ENCODE measurements around the gene PRAMEF10. TPM values are rescaled to one million over a fixed set of nuclear protein-coding genes. Genes with fewer than 3 reads are reported as not detected.
"Not testable (repeated sequence)": the region's sequence is repeated elsewhere in the genome, so short reads cannot be mapped to it uniquely, and the experiment has no call there.

Gene PRAMEF10, protein sequence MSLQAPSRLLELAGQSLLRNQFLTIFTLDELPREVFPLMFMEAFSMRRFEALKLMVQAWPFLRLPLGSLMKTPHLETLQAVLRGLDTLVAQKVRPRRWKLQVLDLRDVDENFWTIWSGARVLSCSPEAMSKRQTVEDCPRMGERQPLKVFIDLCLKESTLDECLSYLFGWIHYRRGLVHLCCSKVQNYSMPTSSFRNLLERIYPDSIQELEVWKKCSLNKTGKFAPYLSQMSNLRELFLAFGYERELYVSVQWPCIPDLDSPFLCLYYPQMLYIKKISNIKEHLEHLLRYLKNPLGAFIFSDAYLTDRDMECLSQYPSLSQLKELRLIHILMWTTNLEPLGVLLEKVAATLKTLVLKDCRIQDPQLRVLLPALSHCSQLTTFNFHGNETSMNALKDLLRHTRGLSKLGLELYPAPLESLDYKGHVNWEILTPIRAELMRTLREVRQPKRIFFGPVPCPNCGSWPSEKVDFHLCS
- not detected in 2 replicates for total RNA-seq (2011; cell fraction: chromatin; rRNA removed; ENCODE audit: low replicate concordance)
- total RNA-seq (2011; cell fraction: nucleolus; rRNA removed): not detected in 2 replicates
- total RNA-seq (2011; cell fraction: nucleoplasm; rRNA removed): not detected in 2 replicates
- total RNA-seq (2014; rRNA removed) (not detected in 2 replicates), total RNA-seq (2014; rRNA removed; fragmentation: Illumina TruSeq; extraction: Trizol) (not detected in 2 replicates), total RNA-seq (2015; rRNA removed; fragmentation: Illumina TruSeq; extraction: Trizol) (not detected in 2 replicates), total RNA-seq (2021) (not detected in 2 replicates), polyA plus RNA-seq (2011; rRNA removed) (not detected in 2 replicates), polyA plus RNA-seq (2014; fragmentation: Illumina TruSeq; extraction: Trizol) (not detected in 2 replicates), polyA plus RNA-seq (2014; fragmentation: Nextera tagmentation; extraction: Ambion mirVana) (not detected), polyA plus RNA-seq (2014; rRNA removed) (not detected in 2 replicates), polyA minus RNA-seq (2011; rRNA and poly(A)+ RNA removed) (not detected in 2 replicates), Bru-seq, nascent RNA (not detected), BruChase-seq, experiment 1, labeled RNA remaining after a 2-hour chase (not detected), BruChase-seq, experiment 2, labeled RNA remaining after a 6-hour chase (not detected)
- not detected in 2 replicates for polyA plus RNA-seq (2011; cell fraction: cytosol; rRNA removed)
- not detected in 2 replicates for polyA plus RNA-seq (2011; cell fraction: nucleus; rRNA removed)
- not detected in 2 replicates for polyA plus RNA-seq (2012)
- polyA minus RNA-seq (2011; cell fraction: cytosol; rRNA and poly(A)+ RNA removed): not detected in 2 replicates
- not detected in 2 replicates for polyA minus RNA-seq (2011; cell fraction: nucleus; rRNA and poly(A)+ RNA removed)
- long read RNA-seq, experiment 1: 0 reads
- long read RNA-seq, experiment 2: 0 reads
- long read RNA-seq, experiment 3: 0 reads

DNA sequence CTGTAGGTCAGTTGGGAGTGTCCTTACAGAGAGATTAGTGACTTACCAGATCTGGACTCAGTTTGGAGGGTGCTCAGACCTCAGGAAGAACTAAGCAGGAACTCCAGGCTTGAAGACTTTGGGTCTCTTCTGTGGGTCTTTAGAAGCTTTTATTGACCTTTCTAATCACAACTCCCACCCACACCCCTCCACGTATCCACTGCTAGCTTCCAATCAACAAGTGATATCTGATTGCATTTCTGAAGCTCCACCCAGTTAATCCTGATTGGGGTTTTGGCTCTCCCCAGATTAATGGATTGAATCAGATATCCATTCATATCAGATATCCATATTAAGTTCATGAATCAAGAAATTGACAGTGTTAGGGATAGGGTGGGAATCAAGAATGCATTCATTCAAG, at the start of gene PRAMEF10:
PRAMEF10 (minus strand) TSS at position 101 of the 400 bp plus-strand sequence. CDS start 2,423 bp downstream, outside the sequence.
- FAIRE-seq; H3K9me1 ChIP-seq (ENCODE audit: control insufficient read depth, insufficient read depth, low read length); CTCF ChIA-PET (ENCODE audit: low intra/inter-chr PET ratio); H4K20me1 ChIP-seq (replicated peaks; ENCODE audit: control insufficient read depth, insufficient read depth, low read length); BruUV-seq (replicated peaks); in situ Hi-C loops (cut with MboI); H3K4me2 ChIP-seq (ENCODE audit: insufficient read depth, low read length); H3K36me3 ChIP-seq (ENCODE audit: control insufficient read depth, insufficient read depth, low read length); H3K9me3 ChIP-seq (replicated peaks; ENCODE audit: control insufficient read depth, insufficient read depth, low read depth, low read length); intact Hi-C loops (cut with micrococcal nuclease); ATAC-seq; H2AFZ ChIP-seq (ENCODE audit: low read depth, low read length); H3K9ac ChIP-seq (ENCODE audit: insufficient read depth in 1 of 2, low read depth in 2 of 2, low read length in 2 of 2); H3K4me3 ChIP-seq; POLR2A ChIA-PET; DNase-seq (ENCODE audit: extremely low read depth in 1 of 4, low spot score in 3 of 4); H3K79me2 ChIP-seq (ENCODE audit: control insufficient read depth, insufficient read depth, low read length); H3K27ac ChIP-seq (ENCODE audit: extremely low read depth, low read depth, low read length); H3K4me1 ChIP-seq (replicated peaks in 1 of 2; ENCODE audit: control insufficient read depth in 2 of 2, insufficient read depth in 2 of 2, low read length in 2 of 2); H3K27me3 ChIP-seq (ENCODE audit: control insufficient read depth in 2 of 2, insufficient read depth in 2 of 2, low read length in 2 of 2): not testable (repeated sequence)
- no CpG with 5 or more reads among the region's 1 CpG for WGBS (ENCODE audit: insufficient coverage, low coverage, missing lambda C conversion rate)

DNA sequence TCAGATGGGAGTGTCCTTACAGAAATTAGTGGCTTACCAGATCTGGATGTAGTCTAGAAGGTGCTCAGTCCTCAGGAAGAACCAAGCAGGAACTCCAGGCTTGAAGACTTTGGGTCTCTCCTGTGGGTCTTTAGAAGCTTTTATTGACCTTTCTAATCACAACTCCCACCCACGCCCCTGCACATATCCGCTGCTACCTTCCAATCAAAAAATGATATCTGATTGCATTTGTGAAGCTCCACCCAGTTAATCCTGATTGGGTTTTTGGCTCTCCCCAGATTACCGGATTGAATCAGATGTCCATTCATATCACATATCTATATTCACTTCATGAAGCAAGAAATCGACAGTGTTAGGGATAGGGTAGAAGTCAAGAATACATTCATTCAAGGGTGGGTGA, 49.4 kb upstream of the PRAMEF10 start, which contains the start of gene PRAMEF6:
PRAMEF6 (minus strand) TSS at position 101 of the 400 bp plus-strand sequence. CDS start 5,062 bp downstream, outside the sequence.
- H3K4me1 ChIP-seq (replicated peaks in 1 of 2; ENCODE audit: control insufficient read depth in 2 of 2, insufficient read depth in 2 of 2, low read length in 2 of 2); H3K27me3 ChIP-seq (ENCODE audit: control insufficient read depth in 2 of 2, insufficient read depth in 2 of 2, low read length in 2 of 2); H3K9me1 ChIP-seq (ENCODE audit: control insufficient read depth, insufficient read depth, low read length); DNase-seq (ENCODE audit: extremely low read depth in 1 of 4, low spot score in 3 of 4); H3K36me3 ChIP-seq (ENCODE audit: control insufficient read depth, insufficient read depth, low read length); H3K27ac ChIP-seq (ENCODE audit: extremely low read depth, low read depth, low read length); H3K4me3 ChIP-seq; H3K9ac ChIP-seq (ENCODE audit: insufficient read depth in 1 of 2, low read depth in 2 of 2, low read length in 2 of 2); ATAC-seq; intact Hi-C loops (cut with micrococcal nuclease); H3K4me2 ChIP-seq (ENCODE audit: insufficient read depth, low read length); FAIRE-seq; POLR2A ChIA-PET; BruUV-seq (replicated peaks); H3K9me3 ChIP-seq (replicated peaks; ENCODE audit: control insufficient read depth, insufficient read depth, low read depth, low read length); H3K79me2 ChIP-seq (ENCODE audit: control insufficient read depth, insufficient read depth, low read length); H2AFZ ChIP-seq (ENCODE audit: low read depth, low read length); in situ Hi-C loops (cut with MboI); H4K20me1 ChIP-seq (replicated peaks; ENCODE audit: control insufficient read depth, insufficient read depth, low read length); CTCF ChIA-PET (ENCODE audit: low intra/inter-chr PET ratio): not testable (repeated sequence)
- 0% methylated on average over 1 of the region's 4 CpGs for WGBS (ENCODE audit: insufficient coverage, low coverage, missing lambda C conversion rate)

GRCh38 chr1:12924368-12924767, 26.3 kb upstream of the PRAMEF10 start:
- BruUV-seq (replicated peaks); H3K27me3 ChIP-seq (ENCODE audit: control insufficient read depth in 2 of 2, insufficient read depth in 2 of 2, low read length in 2 of 2); intact Hi-C loops (cut with micrococcal nuclease); H3K9me3 ChIP-seq (replicated peaks; ENCODE audit: control insufficient read depth, insufficient read depth, low read depth, low read length); H3K9me1 ChIP-seq (ENCODE audit: control insufficient read depth, insufficient read depth, low read length); CTCF ChIA-PET (ENCODE audit: low intra/inter-chr PET ratio); H4K20me1 ChIP-seq (replicated peaks; ENCODE audit: control insufficient read depth, insufficient read depth, low read length); H3K36me3 ChIP-seq (ENCODE audit: control insufficient read depth, insufficient read depth, low read length); H3K79me2 ChIP-seq (ENCODE audit: control insufficient read depth, insufficient read depth, low read length); H3K4me2 ChIP-seq (ENCODE audit: insufficient read depth, low read length); H2AFZ ChIP-seq (ENCODE audit: low read depth, low read length); H3K4me3 ChIP-seq; POLR2A ChIA-PET; DNase-seq (ENCODE audit: extremely low read depth in 1 of 4, low spot score in 3 of 4); H3K4me1 ChIP-seq (replicated peaks in 1 of 2; ENCODE audit: control insufficient read depth in 2 of 2, insufficient read depth in 2 of 2, low read length in 2 of 2); H3K27ac ChIP-seq (ENCODE audit: extremely low read depth, low read depth, low read length); H3K9ac ChIP-seq (ENCODE audit: insufficient read depth in 1 of 2, low read depth in 2 of 2, low read length in 2 of 2); in situ Hi-C loops (cut with MboI): not testable (repeated sequence)
- FAIRE-seq (peak; percentile 77), ATAC-seq (peak; percentile 78)
- WGBS (ENCODE audit: insufficient coverage, low coverage, missing lambda C conversion rate): no CpG with 5 or more reads among the region's 5 CpGs

Measured in K562 (cell line).